GM19099 (cell line): ENCODE data around the gene BICD1.

ENCODE experiments used
- POLR2A ChIP-seq: IDR thresholded peaks from 3 replicates; pipeline ENCODE4 v1.6.1; 2011; ENCODE audit warnings: low read depth; ENCODE audit not compliant: insufficient read length; ENCODE audit errors: extremely low read depth

Gene BICD1

GRCh38 chr12:32399370-32400113 lies 292.9 kb downstream of the BICD1 start, which contains the start of gene FGD4:
Gene FGD4 (plus strand): TSS chr12:32399558.
- TF ChIP-seq POLR2A, result no peak

DNA sequence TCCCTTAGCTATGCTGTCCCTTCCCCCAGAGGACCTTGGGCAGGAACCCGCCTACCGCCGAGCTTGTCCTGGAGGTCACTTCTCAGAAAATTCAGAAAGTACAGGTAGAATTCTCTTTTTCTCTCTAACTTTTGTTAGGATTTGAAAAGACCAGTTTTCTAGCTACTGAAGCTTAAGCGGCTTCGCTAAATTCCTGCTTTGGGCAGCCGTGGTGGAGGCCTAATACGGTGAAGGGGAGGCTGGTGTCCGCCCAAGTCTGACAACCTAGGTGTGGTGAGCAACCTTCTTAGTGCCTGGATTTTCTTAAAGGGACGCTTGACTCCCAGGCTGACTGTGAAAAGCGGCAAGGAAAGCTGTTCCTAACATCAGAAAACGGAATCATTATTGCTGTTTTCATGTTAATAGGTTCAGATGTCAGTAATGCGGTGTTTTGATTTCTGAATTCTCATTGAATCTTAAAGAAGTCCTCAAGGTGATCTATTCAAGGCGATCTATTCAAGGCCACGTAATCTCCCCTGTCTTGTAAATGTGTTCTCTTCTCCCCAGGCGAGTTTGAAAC lies 293.5 kb downstream of the BICD1 start:
- TF ChIP-seq POLR2A, result no peak

DNA sequence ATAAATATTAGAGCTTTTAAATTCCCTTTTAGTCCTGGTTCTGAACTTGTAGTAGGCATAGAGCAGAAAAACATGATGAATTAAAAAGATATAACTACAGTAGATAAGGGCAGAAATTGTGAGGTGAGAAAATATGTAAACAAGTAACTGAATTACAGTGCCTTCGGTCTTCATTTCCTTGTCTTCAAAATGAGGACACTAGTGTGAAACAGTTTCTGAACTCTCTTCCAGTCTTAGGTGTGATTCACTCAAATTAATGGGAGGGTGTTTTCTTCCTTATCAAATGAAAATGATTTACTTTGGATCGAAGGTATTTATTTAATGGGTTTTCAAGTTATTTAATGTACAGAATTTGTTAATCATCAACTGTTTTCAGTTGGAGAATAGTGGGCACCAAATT lies 294.2 kb downstream of the BICD1 start:
- TF ChIP-seq POLR2A, result no peak

DNA sequence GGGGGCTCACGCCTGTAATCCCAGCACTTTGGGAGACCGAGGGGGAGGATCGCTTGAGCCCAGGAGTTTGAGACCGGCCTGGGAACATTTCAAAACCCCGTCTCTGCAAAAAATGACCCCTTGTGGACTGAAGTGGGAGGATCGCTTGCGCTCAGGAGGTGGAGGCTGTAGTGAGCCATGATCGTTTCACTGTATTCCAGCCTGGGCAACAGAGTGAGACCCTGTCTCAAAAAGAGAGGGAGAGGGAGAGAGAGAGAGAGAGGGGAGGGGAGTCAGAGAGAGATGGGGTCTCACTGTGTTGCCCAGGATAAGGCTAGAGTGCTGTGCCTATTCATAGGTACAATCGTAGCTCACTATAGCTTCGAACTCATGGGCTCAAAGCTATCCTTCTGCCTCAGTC lies 295.5 kb downstream of the BICD1 start:
- TF ChIP-seq POLR2A, result no peak

- no peak for TF ChIP-seq POLR2A
Observed at GRCh38 chr12:32402946-32403345, 296.3 kb downstream of the BICD1 start.

- TF ChIP-seq POLR2A, result no peak
Observed at GRCh38 chr12:32407795-32408194, 301.1 kb downstream of the BICD1 start.

- TF ChIP-seq POLR2A, result no peak
Observed at GRCh38 chr12:32413412-32413811, 306.8 kb downstream of the BICD1 start.

- TF ChIP-seq POLR2A, result no peak
Observed at GRCh38 chr12:32418221-32418620, 311.6 kb downstream of the BICD1 start.

- no peak for TF ChIP-seq POLR2A
Observed at GRCh38 chr12:32418903-32419519, 312.4 kb downstream of the BICD1 start.

DNA sequence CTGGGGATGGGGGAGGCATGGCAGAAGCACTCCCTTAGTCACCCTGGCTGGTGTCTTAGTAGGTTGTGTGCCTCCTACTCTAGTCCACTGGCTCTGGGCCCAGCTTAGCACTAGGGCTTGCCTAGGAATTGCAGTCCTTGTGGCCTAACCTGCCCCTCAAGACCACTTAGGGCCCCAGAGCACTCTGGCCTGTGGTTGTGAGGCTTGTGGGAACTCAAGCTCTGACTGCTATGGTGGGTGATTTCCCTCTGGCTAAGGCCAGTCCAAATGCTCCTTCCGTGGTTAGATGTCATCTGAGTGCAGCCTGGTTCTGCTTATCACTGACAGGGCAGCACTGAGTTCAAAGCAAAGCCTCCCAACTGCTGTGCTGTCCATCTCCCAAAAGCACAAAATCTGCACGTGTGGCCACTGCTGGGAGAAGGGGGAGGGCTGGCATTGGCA lies 312.9 kb downstream of the BICD1 start:
- TF ChIP-seq POLR2A, result no peak

- TF ChIP-seq POLR2A, result no peak
Observed at GRCh38 chr12:32420356-32420755, 313.7 kb downstream of the BICD1 start.

- TF ChIP-seq POLR2A, result no peak
Observed at GRCh38 chr12:32423559-32423958, 316.9 kb downstream of the BICD1 start.

DNA sequence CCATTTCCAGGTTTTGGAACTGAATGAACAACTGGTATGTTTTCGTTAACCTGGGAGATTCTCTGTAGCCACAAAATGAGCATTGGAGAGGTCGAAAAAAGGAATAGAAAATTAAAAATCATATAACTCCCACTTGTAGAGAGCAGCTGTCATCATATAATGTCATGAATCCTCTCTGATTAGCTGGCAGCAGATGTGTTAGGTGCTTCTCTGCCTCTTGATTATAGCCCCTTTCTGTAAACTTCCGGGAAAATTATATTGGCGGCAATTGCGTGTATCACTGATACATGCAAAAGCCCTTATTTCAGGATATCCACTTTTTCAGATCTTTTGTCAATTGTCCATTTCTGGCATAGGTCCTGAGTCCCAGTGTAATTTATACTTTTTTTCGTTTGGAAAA lies 324.4 kb downstream of the BICD1 start:
- no peak for TF ChIP-seq POLR2A
